Keratinocyte (primary cell): Measurements from ENCODE around the gene IER5. TPM values are rescaled to one million over a fixed set of nuclear protein-coding genes. Genes with fewer than 3 reads are reported as not detected.

Source experiments
- DNase-seq: peaks from one replicate; pipeline ENCODE4 v3.0.0-alpha.2; 2011; ENCODE audit warnings: low read depth, missing footprints, low spot score
- FAIRE-seq: peaks from 2 replicates; lab custom pipeline; 2011; peaks lifted over from hg19 to GRCh38; lab: Jason Lieb, UNC
- H2AFZ ChIP-seq: 2 replicates; pipeline ENCODE4 v1.6.0; 2012; ENCODE audit warnings: low read length, control low read depth, inconsistent platforms; ENCODE audit not compliant: control insufficient read depth
- H3K27ac ChIP-seq: 2 replicates; pipeline ENCODE4 v1.5.1; 2011; ENCODE audit warnings: low read length; ENCODE audit not compliant: control insufficient read depth, insufficient read depth
- H3K27me3 ChIP-seq: 3 replicates; pipeline ENCODE4 v1.6.0; 2011; ENCODE audit warnings: low read length; ENCODE audit not compliant: control insufficient read depth, insufficient read depth; ENCODE audit errors: extremely low read depth
- H3K36me3 ChIP-seq, 2 experiments: 2 replicates in 1 of 2; 3 replicates in 1 of 2; pipeline ENCODE4 v1.5.1; 2011; ENCODE audit warnings: low read length in 2 of 2, mild to moderate bottlenecking in 1 of 2; ENCODE audit not compliant: control insufficient read depth in 2 of 2, insufficient read depth in 2 of 2; ENCODE audit errors: extremely low read depth in 1 of 2
- H3K4me1 ChIP-seq: 3 replicates; pipeline ENCODE4 v1.5.1; 2011; ENCODE audit warnings: low read length; ENCODE audit not compliant: control insufficient read depth, insufficient read depth; ENCODE audit errors: extremely low read depth
- H3K4me2 ChIP-seq: 3 replicates; pipeline ENCODE4 v1.6.0; 2011; ENCODE audit warnings: low read depth, low read length; ENCODE audit not compliant: control insufficient read depth, insufficient read depth; ENCODE audit errors: extremely low read depth
- H3K4me3 ChIP-seq, 3 experiments: fragments of 200-600 bp in 1 of 3; sonication (generic) in 1 of 3; 2 replicates in 2 of 3; 3 replicates in 1 of 3; pipeline ENCODE4 v1.5.1; 2011 to 2016; ENCODE audit warnings: low read length in 3 of 3, mild to moderate bottlenecking in 3 of 3, control low read depth in 2 of 3, inconsistent platforms in 1 of 3, low read depth in 1 of 3, mixed read lengths in 1 of 3, mixed run types in 1 of 3, moderate library complexity in 1 of 3; ENCODE audit not compliant: control insufficient read depth in 2 of 3, insufficient read depth in 2 of 3; ENCODE audit errors: extremely low read depth in 1 of 3
- H3K79me2 ChIP-seq: 2 replicates; pipeline ENCODE4 v1.6.0; 2012; ENCODE audit warnings: low read length; ENCODE audit not compliant: control insufficient read depth, insufficient read depth
- H3K9ac ChIP-seq: 3 replicates; pipeline ENCODE4 v1.6.0; 2011; ENCODE audit warnings: low read length; ENCODE audit not compliant: control insufficient read depth, insufficient read depth; ENCODE audit errors: extremely low read depth
- H3K9me1 ChIP-seq: 3 replicates; pipeline ENCODE4 v1.6.0; 2011; ENCODE audit warnings: low read length; ENCODE audit not compliant: control insufficient read depth, insufficient read depth; ENCODE audit errors: extremely low read depth
- H3K9me3 ChIP-seq: 2 replicates; pipeline ENCODE4 v1.5.1; 2012; ENCODE audit warnings: low read depth, low read length; ENCODE audit not compliant: control insufficient read depth
- H4K20me1 ChIP-seq: 3 replicates; pipeline ENCODE4 v1.6.0; 2011; ENCODE audit warnings: low read length; ENCODE audit not compliant: control insufficient read depth, insufficient read depth; ENCODE audit errors: extremely low read depth
- CTCF ChIP-seq, 3 experiments: IDR thresholded peaks in 1 of 3; conservative IDR thresholded peaks in 1 of 3; optimal IDR thresholded peaks in 1 of 3; 2 replicates in 2 of 3; 3 replicates in 1 of 3; pipeline versions ENCODE3 to v1.5.1; 2011; ENCODE audit warnings: low read length in 3 of 3, mild to moderate bottlenecking in 3 of 3, moderate library complexity in 2 of 3, control low read depth in 1 of 3, inconsistent platforms in 1 of 3; ENCODE audit not compliant: insufficient read depth in 2 of 3; ENCODE audit errors: extremely low read depth in 1 of 3
- EZH2 ChIP-seq: IDR thresholded peaks from one replicate; pipeline ENCODE4 v1.6.1; 2012; ENCODE audit warnings: inconsistent platforms, mild to moderate bottlenecking, low read length, moderate library complexity
- dilution Hi-C: fragments of 300-500 bp; cut with MboI; formaldehyde crosslinking; loops from one replicate; pipeline ENCODE4 v1.7.0; 2020; ENCODE audit warnings: low sequenced_read_pairs; ENCODE audit not compliant: extremely low pct_ligation_motif_present
- polyA plus RNA-seq, 5 experiments: library from polyadenylated mRNA; depleted of rRNA in 3 of 5; stranded (reverse) in 3 of 5; stranded (forward) in 1 of 5; unstranded in 1 of 5; fragments of >200 nt; gene quantifications; 1 replicate in 1 of 5; 2 replicates in 3 of 5; 3 replicates in 1 of 5; pipeline versions ENCODE4 v1.2.1 to v1.2.3, GENCODE V29; 2011 to 2012; ENCODE audit warnings: missing spikeins in 2 of 5, low read depth in 1 of 5, low replicate concordance in 1 of 5

Gene IER5
- polyA plus RNA-seq, 1 donor (not counting 4 experiments of a cell fraction or from before 2014, with no cell fraction given), result 22.5 TPM

- no peaks in the 10 kb centered on the region for H3K27me3 ChIP-seq
- no peak overlapping the region for H3K27ac ChIP-seq
- H3K79me2 ChIP-seq, result no peaks in the 10 kb centered on the region
- H3K9ac ChIP-seq, result no peak overlapping the region
- H2AFZ ChIP-seq, result no peak overlapping the region
- H3K36me3 ChIP-seq, result no peaks in the 10 kb centered on the region
- no peak for DNase-seq
- FAIRE-seq, result no peak
- no peaks in the 10 kb centered on the region for H4K20me1 ChIP-seq
- TF ChIP-seq CTCF (optimal IDR thresholded peaks at IDR 0.05 in 1 of 3, IDR thresholded peaks at IDR 0.05 in 1 of 3, conservative IDR thresholded peaks at IDR 0.05 in 1 of 3; ENCODE audit: extremely low read depth in 1 of 3, insufficient read depth in 2 of 3, low read length in 3 of 3) (no peak), EZH2 (no peak)
- no peak overlapping the region for H3K4me2 ChIP-seq
- no peaks in the 10 kb centered on the region for H3K9me3 ChIP-seq
- no peaks in the 10 kb centered on the region for H3K9me1 ChIP-seq
- dilution Hi-C loops, result no loop called here
- peaks cover 55% of the 10 kb centered on the region for H3K4me1 ChIP-seq
- no peak overlapping the region for H3K4me3 ChIP-seq
These were observed 19.9 kb downstream of the IER5 start for GRCh38 chr1:181108304-181108867.

- Histone ChIP-seq H3K36me3 (no peaks in the 10 kb centered on the region), H3K9me1 (no peaks in the 10 kb centered on the region), H3K4me2 (no peak overlapping the region), H3K9ac (no peak overlapping the region), H3K79me2 (no peaks in the 10 kb centered on the region), H3K9me3 (no peaks in the 10 kb centered on the region), H3K27ac (no peak overlapping the region), H4K20me1 (no peaks in the 10 kb centered on the region), H3K27me3 (no peaks in the 10 kb centered on the region), H3K4me3 (no peak overlapping the region), H2AFZ (no peak overlapping the region), H3K4me1 (peaks cover 51% of the 10 kb centered on the region)
- DNase-seq (no peak), FAIRE-seq (no peak)
- TF ChIP-seq EZH2 (no peak), CTCF (optimal IDR thresholded peaks at IDR 0.05 in 1 of 3, IDR thresholded peaks at IDR 0.05 in 1 of 3, conservative IDR thresholded peaks at IDR 0.05 in 1 of 3; ENCODE audit: extremely low read depth in 1 of 3, insufficient read depth in 2 of 3, low read length in 3 of 3) (no peak)
- dilution Hi-C loops, result no loop called here
These were observed 21.5 kb downstream of the IER5 start for GRCh38 chr1:181110013-181110412.
